ENCODE results near the gene KIF5B. TPM values are rescaled to one million over a fixed set of nuclear protein-coding genes. Genes with fewer than 3 reads are reported as not detected.

The KIF5B gene
- total RNA-seq, 1 experiment from 2014 or later = 117 TPM

DNA sequence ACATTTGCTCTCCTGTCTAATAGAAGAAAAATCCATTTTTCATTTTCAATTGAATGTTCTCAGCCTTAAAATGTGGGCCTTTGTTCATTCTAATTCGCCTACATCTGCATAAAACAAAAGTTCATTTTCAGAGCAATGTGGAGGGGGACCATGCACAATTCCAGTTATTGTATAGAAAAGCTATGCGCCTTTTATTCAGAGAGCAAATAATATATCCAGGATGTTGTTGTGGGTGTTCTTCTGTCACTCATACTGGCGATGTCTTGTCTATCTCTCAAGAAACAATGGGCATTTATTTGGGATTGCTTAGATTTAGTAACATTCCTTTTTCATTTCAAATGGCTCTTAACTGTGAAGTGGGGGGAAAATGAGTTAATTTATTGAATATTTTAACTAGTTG, 56.4 kb downstream of the KIF5B start:
- BruUV-seq (replicated peaks) = no TSS peak
- ATAC-seq = no peak
- Histone ChIP-seq H3K9me2 (ENCODE audit: insufficient read depth) (no peaks in the 10 kb centered on the region), H3K9me3 (ENCODE audit: control insufficient read depth in 1 of 2, insufficient read depth in 1 of 2, low read depth in 1 of 2, low read length in 2 of 2) (no peaks in the 10 kb centered on the region), H3K79me2 (ENCODE audit: insufficient read depth, low read length) (no peaks in the 10 kb centered on the region), H3K27me3 (ENCODE audit: insufficient read depth, low read length) (no peaks in the 10 kb centered on the region), H3K36me3 (ENCODE audit: control insufficient read depth in 1 of 2, insufficient read depth in 2 of 2, low read length in 2 of 2) (no peaks in the 10 kb centered on the region), H3K4me1 (ENCODE audit: control insufficient read depth in 1 of 2, insufficient read depth in 2 of 2, low read length in 2 of 2) (peaks cover 0 to 15% of the 10 kb centered on the region in 2 experiments; a peak in 1 of 4 replicates), H3K4me2 (ENCODE audit: low read length) (no peak overlapping the region), H4K20me1 (ENCODE audit: insufficient read depth) (no peaks in the 10 kb centered on the region), H2AFZ (ENCODE audit: low read depth, low read length, poor library complexity, severe bottlenecking) (no peak overlapping the region), H3K9ac (ENCODE audit: low read length) (no peak overlapping the region), H3K4me3 (replicated peaks in 1 of 2; ENCODE audit: low read depth in 1 of 2, low read length in 2 of 2) (no peak overlapping the region), H3K27ac (ENCODE audit: low read depth, low read length) (no peak overlapping the region)
- CTCF ChIA-PET = interaction anchor here (1.6 kb wide), 1 partner anchor 138 kb away, joined by 5 read pairs; no protein-coding TSS in a partner anchor
- POLR2A ChIA-PET = no interaction called here
- intact Hi-C loops (cut with micrococcal nuclease) = no loop called here
- TF ChIP-seq SRF (IDR thresholded peaks at IDR 0.05; ENCODE audit: low read depth) (no peak), EZH2 (IDR thresholded peaks at IDR 0.05) (no peak), CEBPB (IDR thresholded peaks at IDR 0.05; ENCODE audit: low read depth) (no peak), EGR1 (IDR thresholded peaks at IDR 0.05; ENCODE audit: low read depth) (no peak), TCF7L2 (IDR thresholded peaks at IDR 0.05; ENCODE audit: borderline replicate concordance, extremely low read depth, insufficient read depth, insufficient read length) (no peak)
- TF ChIP-seq, protein P1, sequence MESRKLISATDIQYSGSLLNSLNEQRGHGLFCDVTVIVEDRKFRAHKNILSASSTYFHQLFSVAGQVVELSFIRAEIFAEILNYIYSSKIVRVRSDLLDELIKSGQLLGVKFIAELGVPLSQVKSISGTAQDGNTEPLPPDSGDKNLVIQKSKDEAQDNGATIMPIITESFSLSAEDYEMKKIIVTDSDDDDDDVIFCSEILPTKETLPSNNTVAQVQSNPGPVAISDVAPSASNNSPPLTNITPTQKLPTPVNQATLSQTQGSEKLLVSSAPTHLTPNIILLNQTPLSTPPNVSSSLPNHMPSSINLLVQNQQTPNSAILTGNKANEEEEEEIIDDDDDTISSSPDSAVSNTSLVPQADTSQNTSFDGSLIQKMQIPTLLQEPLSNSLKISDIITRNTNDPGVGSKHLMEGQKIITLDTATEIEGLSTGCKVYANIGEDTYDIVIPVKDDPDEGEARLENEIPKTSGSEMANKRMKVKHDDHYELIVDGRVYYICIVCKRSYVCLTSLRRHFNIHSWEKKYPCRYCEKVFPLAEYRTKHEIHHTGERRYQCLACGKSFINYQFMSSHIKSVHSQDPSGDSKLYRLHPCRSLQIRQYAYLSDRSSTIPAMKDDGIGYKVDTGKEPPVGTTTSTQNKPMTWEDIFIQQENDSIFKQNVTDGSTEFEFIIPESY (IDR thresholded peaks at IDR 0.05; ENCODE audit: extremely low read depth, insufficient replicate concordance, low read length) = no peak
- TF ChIP-seq, protein P2, sequence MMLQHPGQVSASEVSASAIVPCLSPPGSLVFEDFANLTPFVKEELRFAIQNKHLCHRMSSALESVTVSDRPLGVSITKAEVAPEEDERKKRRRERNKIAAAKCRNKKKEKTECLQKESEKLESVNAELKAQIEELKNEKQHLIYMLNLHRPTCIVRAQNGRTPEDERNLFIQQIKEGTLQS (IDR thresholded peaks at IDR 0.05) = no peak
- TF ChIP-seq, protein P3, sequence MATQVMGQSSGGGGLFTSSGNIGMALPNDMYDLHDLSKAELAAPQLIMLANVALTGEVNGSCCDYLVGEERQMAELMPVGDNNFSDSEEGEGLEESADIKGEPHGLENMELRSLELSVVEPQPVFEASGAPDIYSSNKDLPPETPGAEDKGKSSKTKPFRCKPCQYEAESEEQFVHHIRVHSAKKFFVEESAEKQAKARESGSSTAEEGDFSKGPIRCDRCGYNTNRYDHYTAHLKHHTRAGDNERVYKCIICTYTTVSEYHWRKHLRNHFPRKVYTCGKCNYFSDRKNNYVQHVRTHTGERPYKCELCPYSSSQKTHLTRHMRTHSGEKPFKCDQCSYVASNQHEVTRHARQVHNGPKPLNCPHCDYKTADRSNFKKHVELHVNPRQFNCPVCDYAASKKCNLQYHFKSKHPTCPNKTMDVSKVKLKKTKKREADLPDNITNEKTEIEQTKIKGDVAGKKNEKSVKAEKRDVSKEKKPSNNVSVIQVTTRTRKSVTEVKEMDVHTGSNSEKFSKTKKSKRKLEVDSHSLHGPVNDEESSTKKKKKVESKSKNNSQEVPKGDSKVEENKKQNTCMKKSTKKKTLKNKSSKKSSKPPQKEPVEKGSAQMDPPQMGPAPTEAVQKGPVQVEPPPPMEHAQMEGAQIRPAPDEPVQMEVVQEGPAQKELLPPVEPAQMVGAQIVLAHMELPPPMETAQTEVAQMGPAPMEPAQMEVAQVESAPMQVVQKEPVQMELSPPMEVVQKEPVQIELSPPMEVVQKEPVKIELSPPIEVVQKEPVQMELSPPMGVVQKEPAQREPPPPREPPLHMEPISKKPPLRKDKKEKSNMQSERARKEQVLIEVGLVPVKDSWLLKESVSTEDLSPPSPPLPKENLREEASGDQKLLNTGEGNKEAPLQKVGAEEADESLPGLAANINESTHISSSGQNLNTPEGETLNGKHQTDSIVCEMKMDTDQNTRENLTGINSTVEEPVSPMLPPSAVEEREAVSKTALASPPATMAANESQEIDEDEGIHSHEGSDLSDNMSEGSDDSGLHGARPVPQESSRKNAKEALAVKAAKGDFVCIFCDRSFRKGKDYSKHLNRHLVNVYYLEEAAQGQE (IDR thresholded peaks at IDR 0.05; ENCODE audit: low read depth) = no peak
- TF ChIP-seq, protein P4, sequence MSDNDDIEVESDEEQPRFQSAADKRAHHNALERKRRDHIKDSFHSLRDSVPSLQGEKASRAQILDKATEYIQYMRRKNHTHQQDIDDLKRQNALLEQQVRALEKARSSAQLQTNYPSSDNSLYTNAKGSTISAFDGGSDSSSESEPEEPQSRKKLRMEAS (IDR thresholded peaks at IDR 0.05) = no peak
- TF ChIP-seq, protein P5, sequence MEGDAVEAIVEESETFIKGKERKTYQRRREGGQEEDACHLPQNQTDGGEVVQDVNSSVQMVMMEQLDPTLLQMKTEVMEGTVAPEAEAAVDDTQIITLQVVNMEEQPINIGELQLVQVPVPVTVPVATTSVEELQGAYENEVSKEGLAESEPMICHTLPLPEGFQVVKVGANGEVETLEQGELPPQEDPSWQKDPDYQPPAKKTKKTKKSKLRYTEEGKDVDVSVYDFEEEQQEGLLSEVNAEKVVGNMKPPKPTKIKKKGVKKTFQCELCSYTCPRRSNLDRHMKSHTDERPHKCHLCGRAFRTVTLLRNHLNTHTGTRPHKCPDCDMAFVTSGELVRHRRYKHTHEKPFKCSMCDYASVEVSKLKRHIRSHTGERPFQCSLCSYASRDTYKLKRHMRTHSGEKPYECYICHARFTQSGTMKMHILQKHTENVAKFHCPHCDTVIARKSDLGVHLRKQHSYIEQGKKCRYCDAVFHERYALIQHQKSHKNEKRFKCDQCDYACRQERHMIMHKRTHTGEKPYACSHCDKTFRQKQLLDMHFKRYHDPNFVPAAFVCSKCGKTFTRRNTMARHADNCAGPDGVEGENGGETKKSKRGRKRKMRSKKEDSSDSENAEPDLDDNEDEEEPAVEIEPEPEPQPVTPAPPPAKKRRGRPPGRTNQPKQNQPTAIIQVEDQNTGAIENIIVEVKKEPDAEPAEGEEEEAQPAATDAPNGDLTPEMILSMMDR (IDR thresholded peaks at IDR 0.05 in 2 of 3, conservative IDR thresholded peaks at IDR 0.05 in 1 of 3; ENCODE audit: borderline replicate concordance in 1 of 3, insufficient read depth in 1 of 3, low read depth in 2 of 3, low read length in 2 of 3) = no peak
- DNase-seq (ENCODE audit: low read depth, low spot score) = no peak
- RAD21 ChIA-PET (ENCODE audit: low non-redundant PET in 1 of 2, low total read pairs in 2 of 2, uncharacterized antibody in 2 of 2, unreplicated experiment in 2 of 2) = no interaction called here

All from HCT116 (cell line).